ENCODE results near the gene EEF2KMT. TPM values are rescaled to one million over a fixed set of nuclear protein-coding genes. Genes with fewer than 3 reads are reported as not detected.
"Not testable (repeated sequence)": the region's sequence is repeated elsewhere in the genome, so short reads cannot be mapped to it uniquely, and the experiment has no call there.

The EEF2KMT gene
- polyA plus RNA-seq, 5 donors, result 11.6 to 14.7 (median 13.1) TPM

GRCh38 chr16:5045499-5046115, 52.0 kb downstream of the EEF2KMT start:
- DNase-seq, result no peak

DNA sequence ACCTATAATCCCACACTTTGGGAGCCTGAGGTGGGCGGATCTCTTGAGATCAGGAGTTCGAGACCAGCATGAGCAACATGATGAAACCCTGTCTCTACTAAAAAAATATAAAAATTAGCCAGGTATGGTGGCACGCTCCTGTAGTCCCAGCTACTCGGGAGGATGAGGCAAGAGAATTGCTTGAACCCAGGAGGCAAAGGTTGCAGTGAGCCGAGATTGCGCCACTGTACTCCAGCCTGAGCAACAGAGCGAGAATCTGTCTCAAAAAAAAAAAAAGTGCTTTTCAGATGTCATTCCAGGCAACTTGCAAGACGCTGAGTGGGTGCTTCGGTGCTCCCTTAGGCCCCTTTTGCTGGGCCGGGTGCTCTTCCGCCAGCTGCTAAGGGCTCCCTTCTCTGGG, 53.0 kb downstream of the EEF2KMT start:
- not testable (repeated sequence) for DNase-seq

DNA sequence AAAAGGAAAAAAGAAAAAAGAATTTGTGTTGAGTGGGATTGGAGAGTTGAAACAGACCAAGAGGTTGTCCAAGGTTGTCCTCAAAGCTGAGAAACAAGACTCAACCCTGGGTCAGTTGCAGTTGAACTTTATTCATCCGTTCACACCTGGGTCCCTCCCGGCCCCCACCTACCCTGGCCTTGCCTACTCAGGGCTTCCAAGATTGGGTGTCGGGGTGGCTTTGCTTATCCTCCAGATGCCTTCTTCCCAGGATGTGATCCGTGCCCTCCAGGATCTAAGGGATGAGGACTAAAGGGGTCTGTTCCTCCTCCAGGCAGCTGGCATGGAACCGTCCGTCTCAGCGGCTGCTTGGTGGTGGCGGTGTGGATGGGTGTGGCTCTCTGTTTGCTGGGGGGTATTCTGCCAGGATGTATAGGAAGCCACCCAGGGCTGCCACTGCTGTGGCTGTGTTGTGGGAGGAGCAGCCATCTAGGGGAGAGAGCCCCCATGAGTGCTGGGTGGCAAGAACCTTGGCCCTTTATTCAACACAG, 53.5 kb downstream of the EEF2KMT start:
- no peak for DNase-seq

DNA sequence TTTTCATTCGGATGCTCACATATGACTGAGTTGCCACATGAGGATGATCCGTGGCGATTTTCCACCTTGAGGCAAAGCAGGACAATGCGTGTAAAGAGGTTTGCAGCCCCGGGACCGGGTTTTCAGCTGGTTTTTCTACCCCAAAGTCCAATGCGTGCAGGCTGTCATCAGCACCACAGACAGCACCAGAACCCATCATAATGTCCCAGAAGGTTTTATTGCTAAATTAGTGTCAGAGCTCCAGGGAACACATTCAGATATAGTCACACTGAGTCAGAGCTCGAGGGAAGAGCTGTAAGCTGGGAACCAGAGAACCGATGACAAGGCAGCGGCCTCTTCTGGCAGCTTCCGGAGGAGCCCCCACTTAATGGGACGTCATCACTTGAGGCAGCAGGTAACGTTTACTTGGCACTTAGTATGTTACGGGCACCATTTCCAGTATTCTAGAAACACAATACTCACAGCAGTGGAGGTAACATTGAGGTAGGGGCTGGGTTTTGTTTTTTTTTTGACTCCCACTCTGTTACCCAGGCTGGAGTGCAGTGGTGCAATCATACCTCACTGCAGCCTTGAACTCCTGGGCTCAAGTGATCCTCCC, 54.9 kb downstream of the EEF2KMT start:
- DNase-seq, result no peak

DNA sequence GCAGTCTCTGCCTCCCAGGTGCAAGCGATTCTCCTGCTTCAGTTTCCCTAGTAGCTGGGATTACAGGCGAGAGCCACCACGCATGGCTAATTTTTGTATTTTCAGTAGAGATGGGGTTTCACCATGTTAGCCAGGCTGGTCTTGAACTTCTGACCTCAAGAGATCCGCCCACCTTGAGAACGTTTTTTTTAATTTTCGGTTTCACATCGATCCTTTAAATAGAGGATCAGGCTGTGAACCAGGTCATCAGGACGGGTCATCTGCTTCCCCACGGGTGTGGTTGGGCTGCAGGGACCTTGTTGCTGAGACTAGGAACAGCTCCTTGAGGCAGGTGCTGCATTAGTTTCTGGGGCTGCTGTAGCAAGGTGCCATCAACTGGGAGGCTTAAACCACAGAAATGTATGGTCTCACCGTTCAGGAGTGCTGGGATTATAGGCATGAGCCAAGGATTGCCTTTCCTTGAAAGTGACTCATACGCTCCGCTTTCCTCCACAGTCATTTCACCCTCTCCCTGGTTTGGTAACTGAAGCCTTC, 55.9 kb downstream of the EEF2KMT start:
- no peak for DNase-seq

DNA sequence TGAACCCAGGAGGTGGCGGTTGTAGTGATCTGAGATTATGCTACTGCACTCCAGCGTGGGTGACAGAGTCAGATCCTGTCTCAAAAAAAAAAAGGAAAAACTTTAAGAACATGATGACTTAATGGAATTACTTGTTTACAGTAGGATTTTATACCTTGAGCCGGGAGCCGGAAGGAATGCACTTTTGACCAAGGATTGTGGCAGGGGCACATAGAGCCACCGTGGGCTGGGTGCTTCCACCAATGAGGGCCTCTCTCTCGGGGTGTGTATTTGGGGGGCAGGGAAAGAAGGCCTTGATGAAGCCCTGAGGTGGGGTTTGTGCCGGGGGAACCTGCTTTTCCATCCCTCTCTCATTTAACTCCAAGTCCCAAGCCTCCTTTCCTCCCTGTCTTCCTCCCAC, 57.1 kb downstream of the EEF2KMT start:
- no peak for DNase-seq

DNA sequence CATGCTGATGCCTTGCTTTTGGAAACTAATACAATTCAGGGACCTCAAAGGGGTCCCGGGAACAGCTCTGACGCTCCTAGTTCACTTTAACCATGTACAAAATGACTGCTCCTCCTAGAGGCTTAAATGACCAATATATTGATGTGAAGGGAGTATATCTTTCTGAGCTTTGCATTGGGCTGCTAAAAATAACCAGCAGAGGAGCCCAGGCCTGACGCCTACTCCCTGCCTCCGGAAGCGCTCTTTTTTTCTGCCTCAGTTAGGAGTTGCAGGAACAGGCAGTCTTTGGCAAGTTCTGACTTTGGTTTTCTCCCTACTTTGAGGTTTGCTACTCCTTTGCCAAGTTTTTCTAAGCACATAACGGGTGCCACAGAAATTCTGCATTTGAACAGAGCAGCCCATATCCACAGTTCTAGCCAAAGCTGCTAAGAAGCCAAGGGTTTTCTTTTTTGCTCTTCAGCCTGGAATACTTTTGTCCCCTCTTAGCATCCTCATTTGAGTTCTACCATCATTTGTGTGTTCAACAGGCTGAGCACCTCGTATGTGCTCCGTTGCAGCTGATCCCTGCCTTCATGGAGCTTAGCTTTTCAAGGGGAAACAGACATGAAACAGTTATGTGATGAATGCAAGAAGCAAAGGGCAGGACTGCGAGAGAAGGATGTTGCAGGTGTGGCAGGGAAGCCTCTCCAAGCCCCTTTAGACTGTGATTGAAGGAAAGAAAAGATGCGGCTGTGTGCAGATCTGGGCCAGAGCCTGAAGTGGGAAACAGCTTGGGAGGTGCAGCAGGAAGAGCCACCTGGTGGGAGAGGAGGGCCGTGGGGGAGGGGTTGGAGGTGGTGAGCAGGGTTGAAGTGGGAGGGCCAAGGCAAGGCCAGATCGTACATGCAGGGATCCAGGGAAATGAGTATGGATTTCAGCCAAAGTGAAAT, 61.1 kb downstream of the EEF2KMT start:
- no peak for DNase-seq

DNA sequence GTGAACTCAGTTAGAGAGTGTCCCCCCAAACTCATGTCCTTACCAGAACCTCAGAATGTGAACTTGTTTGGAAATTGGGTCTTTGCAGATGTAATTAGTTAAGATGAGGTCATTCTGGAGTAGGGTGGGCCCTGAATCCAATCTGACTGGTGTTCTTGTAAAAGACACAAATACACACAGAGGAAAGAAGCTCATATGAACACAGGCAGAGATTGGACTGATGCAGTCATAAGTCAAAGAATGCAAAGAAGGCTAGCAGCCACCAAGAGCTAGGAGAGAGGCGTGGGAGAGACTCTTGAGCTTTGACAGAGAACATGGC, 61.7 kb downstream of the EEF2KMT start:
- DNase-seq, result no peak

Other genes with a start within 250 kb of the EEF2KMT start
- 10 to 100 TPM; 26.7 to 44.8 (median 33.1) TPM for gene PPL, start 160.6 kb downstream of the EEF2KMT start, polyA plus RNA-seq (ENCODE audit: insufficient read depth in 1 of 5, insufficient read length in 5 of 5, low replicate concordance in 1 of 5)
- under 1 TPM; 0.29 to 0.38 (median 0.31) TPM for gene SEC14L5, start 139.5 kb downstream of the EEF2KMT start, polyA plus RNA-seq (ENCODE audit: insufficient read depth in 1 of 5, insufficient read length in 5 of 5, low replicate concordance in 1 of 5)
- 10 to 100 TPM in 1 of 5 donors, 1 to 10 TPM in 4; 6.5 to 10.6 (median 8.4) TPM for gene NAGPA, start 63.9 kb downstream of the EEF2KMT start, polyA plus RNA-seq (ENCODE audit: insufficient read depth in 1 of 5, insufficient read length in 5 of 5, low replicate concordance in 1 of 5)
- 100 to 1,000 TPM in 4 of 5 donors, 10 to 100 TPM in 1; 90.4 to 156 (median 146) TPM for gene C16orf89, start 31.8 kb downstream of the EEF2KMT start, polyA plus RNA-seq (ENCODE audit: insufficient read depth in 1 of 5, insufficient read length in 5 of 5, low replicate concordance in 1 of 5)
- gene ALG1, start 26.0 kb downstream of the EEF2KMT start, polyA plus RNA-seq (ENCODE audit: insufficient read depth in 1 of 5, insufficient read length in 5 of 5, low replicate concordance in 1 of 5), result 10 to 100 TPM; 17.9 to 23.4 (median 20.0) TPM

Data from right lung (tissue), 5 donors.